ENCODE measurements around the gene ZNF439.
"Not testable (repeated sequence)": the region's sequence is repeated elsewhere in the genome, so short reads cannot be mapped to it uniquely, and the experiment has no call there.

The ZNF439 gene

GRCh38 chr19:11843722-11844121 lies 4.8 kb upstream of the ZNF439 start:
- Histone ChIP-seq H3K4me3 (ENCODE audit: low read length) (no peak overlapping the region), H3K9me3 (ENCODE audit: control insufficient read depth, low read length) (no peaks in the 10 kb centered on the region), H3K36me3 (ENCODE audit: control insufficient read depth, insufficient read depth, low read length) (no peaks in the 10 kb centered on the region), H3K27me3 (ENCODE audit: control insufficient read depth, insufficient read depth, low read length) (no peaks in the 10 kb centered on the region), H3K4me1 (ENCODE audit: control insufficient read depth, insufficient read depth, low read length) (peaks cover 4% of the 10 kb centered on the region), H3K9ac (ENCODE audit: low read length) (no peak overlapping the region)

GRCh38 chr19:11847615-11848014 lies 911 bp upstream of the ZNF439 start:
- not testable (repeated sequence) for H3K9me3 ChIP-seq (ENCODE audit: control insufficient read depth, low read length); H3K4me1 ChIP-seq (ENCODE audit: control insufficient read depth, insufficient read depth, low read length); H3K36me3 ChIP-seq (ENCODE audit: control insufficient read depth, insufficient read depth, low read length); H3K27me3 ChIP-seq (ENCODE audit: control insufficient read depth, insufficient read depth, low read length); H3K9ac ChIP-seq (ENCODE audit: low read length); H3K4me3 ChIP-seq (ENCODE audit: low read length)

GRCh38 chr19:11848200-11848593 lies 329 bp upstream of the ZNF439 start:
- H3K27me3 ChIP-seq (ENCODE audit: control insufficient read depth, insufficient read depth, low read length), result no peaks in the 10 kb centered on the region
- peak overlapping the region; percentile 60 for H3K9ac ChIP-seq (ENCODE audit: low read length)
- H3K9me3 ChIP-seq (ENCODE audit: control insufficient read depth, low read length), result no peaks in the 10 kb centered on the region
- no peaks in the 10 kb centered on the region for H3K36me3 ChIP-seq (ENCODE audit: control insufficient read depth, insufficient read depth, low read length)
- H3K4me3 ChIP-seq (ENCODE audit: low read length), result peak overlapping the region; percentile 5
- peaks cover 4% of the 10 kb centered on the region for H3K4me1 ChIP-seq (ENCODE audit: control insufficient read depth, insufficient read depth, low read length)

- not testable (repeated sequence) for H3K36me3 ChIP-seq (ENCODE audit: control insufficient read depth, insufficient read depth, low read length); H3K4me3 ChIP-seq (ENCODE audit: low read length); H3K27me3 ChIP-seq (ENCODE audit: control insufficient read depth, insufficient read depth, low read length); H3K9me3 ChIP-seq (ENCODE audit: control insufficient read depth, low read length); H3K4me1 ChIP-seq (ENCODE audit: control insufficient read depth, insufficient read depth, low read length); H3K9ac ChIP-seq (ENCODE audit: low read length)
Observed at GRCh38 chr19:11850289-11850688, 1.8 kb downstream of the ZNF439 start.

GRCh38 chr19:11853358-11853757 lies 4.8 kb downstream of the ZNF439 start:
- H3K27me3 ChIP-seq (ENCODE audit: control insufficient read depth, insufficient read depth, low read length), result no peaks in the 10 kb centered on the region
- H3K4me1 ChIP-seq (ENCODE audit: control insufficient read depth, insufficient read depth, low read length), result peaks cover under 1% of the 10 kb centered on the region
- no peaks in the 10 kb centered on the region for H3K9me3 ChIP-seq (ENCODE audit: control insufficient read depth, low read length)
- no peak overlapping the region for H3K4me3 ChIP-seq (ENCODE audit: low read length)
- no peaks in the 10 kb centered on the region for H3K36me3 ChIP-seq (ENCODE audit: control insufficient read depth, insufficient read depth, low read length)
- H3K9ac ChIP-seq (ENCODE audit: low read length), result no peak overlapping the region

- no peaks in the 10 kb centered on the region for H3K36me3 ChIP-seq (ENCODE audit: control insufficient read depth, insufficient read depth, low read length)
- H3K9ac ChIP-seq (ENCODE audit: low read length), result no peak overlapping the region
- H3K27me3 ChIP-seq (ENCODE audit: control insufficient read depth, insufficient read depth, low read length), result no peaks in the 10 kb centered on the region
- no peaks in the 10 kb centered on the region for H3K9me3 ChIP-seq (ENCODE audit: control insufficient read depth, low read length)
- no peaks in the 10 kb centered on the region for H3K4me1 ChIP-seq (ENCODE audit: control insufficient read depth, insufficient read depth, low read length)
- H3K4me3 ChIP-seq (ENCODE audit: low read length), result no peak overlapping the region
Observed at GRCh38 chr19:11856596-11857250, 8.2 kb downstream of the ZNF439 start.

GRCh38 chr19:11860721-11861120 lies 12.2 kb downstream of the ZNF439 start:
- no peak overlapping the region for H3K9ac ChIP-seq (ENCODE audit: low read length)
- H3K36me3 ChIP-seq (ENCODE audit: control insufficient read depth, insufficient read depth, low read length), result no peaks in the 10 kb centered on the region
- H3K4me1 ChIP-seq (ENCODE audit: control insufficient read depth, insufficient read depth, low read length), result no peaks in the 10 kb centered on the region
- H3K9me3 ChIP-seq (ENCODE audit: control insufficient read depth, low read length), result no peaks in the 10 kb centered on the region
- H3K4me3 ChIP-seq (ENCODE audit: low read length), result no peak overlapping the region
- H3K27me3 ChIP-seq (ENCODE audit: control insufficient read depth, insufficient read depth, low read length), result no peaks in the 10 kb centered on the region

GRCh38 chr19:11861301-11861700 lies 12.8 kb downstream of the ZNF439 start:
- Histone ChIP-seq H3K9me3 (ENCODE audit: control insufficient read depth, low read length) (no peaks in the 10 kb centered on the region), H3K4me1 (ENCODE audit: control insufficient read depth, insufficient read depth, low read length) (no peaks in the 10 kb centered on the region), H3K4me3 (ENCODE audit: low read length) (no peak overlapping the region), H3K9ac (ENCODE audit: low read length) (no peak overlapping the region), H3K36me3 (ENCODE audit: control insufficient read depth, insufficient read depth, low read length) (no peaks in the 10 kb centered on the region), H3K27me3 (ENCODE audit: control insufficient read depth, insufficient read depth, low read length) (no peaks in the 10 kb centered on the region)

GRCh38 chr19:11867766-11868165 lies 19.2 kb downstream of the ZNF439 start:
- not testable (repeated sequence) for H3K27me3 ChIP-seq (ENCODE audit: control insufficient read depth, insufficient read depth, low read length); H3K4me3 ChIP-seq (ENCODE audit: low read length); H3K4me1 ChIP-seq (ENCODE audit: control insufficient read depth, insufficient read depth, low read length); H3K9ac ChIP-seq (ENCODE audit: low read length)
- Histone ChIP-seq H3K9me3 (ENCODE audit: control insufficient read depth, low read length) (peaks cover 15% of the 10 kb centered on the region), H3K36me3 (ENCODE audit: control insufficient read depth, insufficient read depth, low read length) (peaks cover 10% of the 10 kb centered on the region)

GRCh38 chr19:11868188-11868587 lies 19.7 kb downstream of the ZNF439 start:
- Histone ChIP-seq H3K27me3 (ENCODE audit: control insufficient read depth, insufficient read depth, low read length) (no peaks in the 10 kb centered on the region), H3K9me3 (ENCODE audit: control insufficient read depth, low read length) (peaks cover 15% of the 10 kb centered on the region), H3K4me3 (ENCODE audit: low read length) (no peak overlapping the region), H3K9ac (ENCODE audit: low read length) (no peak overlapping the region), H3K4me1 (ENCODE audit: control insufficient read depth, insufficient read depth, low read length) (no peaks in the 10 kb centered on the region), H3K36me3 (ENCODE audit: control insufficient read depth, insufficient read depth, low read length) (peaks cover 10% of the 10 kb centered on the region)

- Histone ChIP-seq H3K4me3 (ENCODE audit: low read length) (no peak overlapping the region), H3K36me3 (ENCODE audit: control insufficient read depth, insufficient read depth, low read length) (peaks cover 5% of the 10 kb centered on the region), H3K9me3 (ENCODE audit: control insufficient read depth, low read length) (peaks cover 15% of the 10 kb centered on the region), H3K4me1 (ENCODE audit: control insufficient read depth, insufficient read depth, low read length) (no peaks in the 10 kb centered on the region), H3K27me3 (ENCODE audit: control insufficient read depth, insufficient read depth, low read length) (no peaks in the 10 kb centered on the region), H3K9ac (ENCODE audit: low read length) (no peak overlapping the region)
Observed at GRCh38 chr19:11872624-11873023, 24.1 kb downstream of the ZNF439 start.

GRCh38 chr19:11873762-11874161 lies 25.2 kb downstream of the ZNF439 start:
- Histone ChIP-seq H3K4me1 (ENCODE audit: control insufficient read depth, insufficient read depth, low read length) (no peaks in the 10 kb centered on the region), H3K9me3 (ENCODE audit: control insufficient read depth, low read length) (peaks cover 5% of the 10 kb centered on the region), H3K4me3 (ENCODE audit: low read length) (no peak overlapping the region), H3K27me3 (ENCODE audit: control insufficient read depth, insufficient read depth, low read length) (no peaks in the 10 kb centered on the region), H3K36me3 (ENCODE audit: control insufficient read depth, insufficient read depth, low read length) (no peaks in the 10 kb centered on the region), H3K9ac (ENCODE audit: low read length) (no peak overlapping the region)

GRCh38 chr19:11879687-11880266 lies 31.3 kb downstream of the ZNF439 start:
- not testable (repeated sequence) for H3K4me3 ChIP-seq (ENCODE audit: low read length); H3K36me3 ChIP-seq (ENCODE audit: control insufficient read depth, insufficient read depth, low read length)

More at GRCh38 chr19:11879687-11880266, 31.3 kb downstream of the ZNF439 start:
- not testable (repeated sequence) for H3K27me3 ChIP-seq (ENCODE audit: control insufficient read depth, insufficient read depth, low read length); H3K9ac ChIP-seq (ENCODE audit: low read length); H3K4me1 ChIP-seq (ENCODE audit: control insufficient read depth, insufficient read depth, low read length); H3K9me3 ChIP-seq (ENCODE audit: control insufficient read depth, low read length)
